ENCODE results near the gene HCFC1. TPM values are rescaled to one million over a fixed set of nuclear protein-coding genes. Genes with fewer than 3 reads are reported as not detected.

HCFC1 gene
- total and polyA plus RNA-seq, 9 of the 15 experiments (the other 6 are each of a cell fraction or from before 2014, with no cell fraction given): 2.8 to 133 (median 17.1) TPM

GRCh38 chrX:153925739-153926551, 45.7 kb downstream of the HCFC1 start, which contains the start of gene ARHGAP4 (continued):
- TF ChIP-seq KLF10 (CRISPR knock-in tag; IDR thresholded peaks at IDR 0.05) (no peak), POLR2AphosphoS5 (IDR thresholded peaks at IDR 0.05; ENCODE audit: control insufficient read depth, insufficient read depth, low read depth, low read length) (peak; percentile 99), SMARCB1 (IDR thresholded peaks at IDR 0.05; ENCODE audit: insufficient read length, low read depth) (no peak), ZNF212 (CRISPR knock-in tag; IDR thresholded peaks at IDR 0.05) (no peak), ZNF740 (CRISPR knock-in tag; IDR thresholded peaks at IDR 0.05) (0 out of 2 replicates have a peak, but pooled peaks have one; percentile 11), ZNF740 (tag; IDR thresholded peaks at IDR 0.05) (no peak), ELF2 (CRISPR knock-in tag; IDR thresholded peaks at IDR 0.05) (no peak), RNF219 (CRISPR knock-in tag; IDR thresholded peaks at IDR 0.05) (no peak), TSC22D4 (tag; IDR thresholded peaks at IDR 0.05) (no peak), PCBP1 (IDR thresholded peaks at IDR 0.05; ENCODE audit: low read depth, low read length, poor library complexity, severe bottlenecking) (peak; percentile 56), CBFB (CRISPR knock-in tag; IDR thresholded peaks at IDR 0.05) (no peak), DLX4 (CRISPR knock-in tag; IDR thresholded peaks at IDR 0.05) (no peak), SNAPC5 (CRISPR knock-in tag; IDR thresholded peaks at IDR 0.05) (no peak), ZNF764 (CRISPR knock-in tag; IDR thresholded peaks at IDR 0.05; ENCODE audit: low read depth) (0 out of 2 replicates have a peak, but pooled peaks have one; percentile 13), SAP30 (IDR thresholded peaks at IDR 0.05; ENCODE audit: borderline replicate concordance, insufficient read depth, low read depth, low read length, poor library complexity, severe bottlenecking) (no peak), ZNF124 (CRISPR knock-in tag; IDR thresholded peaks at IDR 0.05) (no peak), MCM2 (IDR thresholded peaks at IDR 0.05; ENCODE audit: low read depth) (no peak), C11orf30 (IDR thresholded peaks at IDR 0.05; ENCODE audit: low read depth) (no peak), KDM4B (IDR thresholded peaks at IDR 0.05; ENCODE audit: borderline replicate concordance in 2 of 2, low read depth in 1 of 2) (peak in 1 of 2 experiments; percentile 90; a peak in 2 of 4 replicates), MEF2A (IDR thresholded peaks at IDR 0.05; ENCODE audit: control insufficient read depth, low read depth, low read length) (peak; percentile 5; the same call in 1 of the 2 replicates), ZNF639 (CRISPR knock-in tag; conservative IDR thresholded peaks at IDR 0.05 in 1 of 2, IDR thresholded peaks at IDR 0.05 in 1 of 2) (peak in 1 of 2 experiments; percentile 74; a peak in 1 of 4 replicates)
